Neural progenitor cell (in vitro differentiated cells): ENCODE data around the gene PTPRT.

Experiments
- CTCF ChIP-seq: fragments of 200-600 bp; sonication (generic); IDR thresholded peaks from 2 replicates; pipeline ENCODE4 v1.5.1; 2017; ENCODE audit warnings: antibody characterized with exemption, mild to moderate bottlenecking
- EZH2 ChIP-seq: fragments of 200-600 bp; sonication (generic); IDR thresholded peaks from 2 replicates; pipeline ENCODE4 v1.6.1; 2017; ENCODE audit warnings: antibody characterized with exemption, mild to moderate bottlenecking, moderate library complexity
- EZH2phosphoT487 ChIP-seq: fragments of 200-600 bp; sonication (generic); IDR thresholded peaks from 2 replicates; pipeline ENCODE4 v1.6.1; 2017; ENCODE audit warnings: antibody characterized with exemption

- TF ChIP-seq CTCF: no peak
- TF ChIP-seq EZH2: no peak
- TF ChIP-seq EZH2phosphoT487: no peak
These were observed 797.3 kb downstream of the PTPRT start for GRCh38 chr20:42392442-42392841.
